GM21737 (cell line): ENCODE results near the gene MBP.

Source experiments
- ATAC-seq: cut with Tn5 transposase; IDR thresholded peaks from one replicate; pipeline ENCODE4 v1.9.1; 2021; ENCODE audit warnings: mild to moderate bottlenecking, moderate library complexity; ENCODE audit not compliant: unreplicated experiment

Gene MBP

GRCh38 chr18:77151033-77151771 is 18.6 kb upstream of the MBP start:
- no peak for ATAC-seq

GRCh38 chr18:77150588-77150987 is 18.0 kb upstream of the MBP start:
- ATAC-seq, result no peak

- no peak for ATAC-seq
Observed at GRCh38 chr18:77148289-77148688, 15.7 kb upstream of the MBP start.

GRCh38 chr18:77147418-77147852 is 14.9 kb upstream of the MBP start:
- ATAC-seq, result no peak

- no peak for ATAC-seq
Observed at GRCh38 chr18:77146249-77147080, 13.9 kb upstream of the MBP start.

- no peak for ATAC-seq
Observed at GRCh38 chr18:77145364-77145901, 12.8 kb upstream of the MBP start.

GRCh38 chr18:77144451-77145118 is 12.0 kb upstream of the MBP start:
- ATAC-seq, result no peak

- ATAC-seq, result no peak
Observed at GRCh38 chr18:77144046-77144445, 11.5 kb upstream of the MBP start.

- ATAC-seq, result no peak
Observed at GRCh38 chr18:77143196-77143595, 10.6 kb upstream of the MBP start.

- ATAC-seq, result no peak
Observed at GRCh38 chr18:77141401-77142118, 9.0 kb upstream of the MBP start.

GRCh38 chr18:77140439-77141109 is 8.0 kb upstream of the MBP start:
- ATAC-seq, result no peak

- no peak for ATAC-seq
Observed at GRCh38 chr18:77140030-77140429, 7.4 kb upstream of the MBP start.

GRCh38 chr18:77139619-77140018 is 7.0 kb upstream of the MBP start:
- no peak for ATAC-seq

- ATAC-seq, result no peak
Observed at GRCh38 chr18:77138270-77138669, 5.7 kb upstream of the MBP start.

- ATAC-seq, result no peak
Observed at GRCh38 chr18:77137851-77138250, 5.3 kb upstream of the MBP start.

GRCh38 chr18:77136871-77137665 is 4.5 kb upstream of the MBP start:
- ATAC-seq, result no peak

GRCh38 chr18:77136076-77136718 is 3.6 kb upstream of the MBP start:
- ATAC-seq, result no peak

GRCh38 chr18:77135339-77136075 is 2.9 kb upstream of the MBP start:
- no peak for ATAC-seq
